GM20431 (cell line): ENCODE results near the gene OTUD7B.
"Not testable (repeated sequence)": the region's sequence is repeated elsewhere in the genome, so short reads cannot be mapped to it uniquely, and the experiment has no call there.

Experiments
- in situ Hi-C: fragments of 300-500 bp; cut with MseI, MboI; formaldehyde crosslinking; loops from one replicate; pipeline ENCODE4 v1.15.0; 2020; ENCODE audit warnings: low sequenced_read_pairs; ENCODE audit not compliant: unreplicated experiment

The OTUD7B gene

GRCh38 chr1:149963358-149963757, 47.2 kb downstream of the OTUD7B start:
- in situ Hi-C loops, result loop anchor here (10.0 kb wide), 1 partner anchor 81 kb away; no protein-coding TSS in a partner anchor

DNA sequence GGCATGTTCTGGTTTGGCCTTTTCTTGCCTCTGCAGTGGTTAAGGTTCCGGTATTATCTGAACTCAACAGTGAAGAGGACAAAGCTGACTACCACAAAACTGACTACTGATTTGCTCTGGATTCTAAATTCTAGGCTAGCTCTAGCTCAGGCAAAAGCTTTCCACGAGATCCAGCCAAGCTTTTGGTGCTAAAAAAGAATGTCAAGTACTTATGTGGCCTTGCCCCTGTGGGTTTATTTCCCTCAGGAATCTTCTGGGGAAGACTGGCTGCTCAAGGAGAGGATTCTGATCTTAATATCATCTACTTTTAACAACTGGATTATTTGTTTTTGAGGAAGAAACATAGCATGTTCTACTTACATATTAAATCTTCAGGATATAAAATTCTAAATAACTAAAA, 47.8 kb downstream of the OTUD7B start:
- in situ Hi-C loops, result loop anchor here (10.0 kb wide), 1 partner anchor 82 kb away; no protein-coding TSS in a partner anchor

DNA sequence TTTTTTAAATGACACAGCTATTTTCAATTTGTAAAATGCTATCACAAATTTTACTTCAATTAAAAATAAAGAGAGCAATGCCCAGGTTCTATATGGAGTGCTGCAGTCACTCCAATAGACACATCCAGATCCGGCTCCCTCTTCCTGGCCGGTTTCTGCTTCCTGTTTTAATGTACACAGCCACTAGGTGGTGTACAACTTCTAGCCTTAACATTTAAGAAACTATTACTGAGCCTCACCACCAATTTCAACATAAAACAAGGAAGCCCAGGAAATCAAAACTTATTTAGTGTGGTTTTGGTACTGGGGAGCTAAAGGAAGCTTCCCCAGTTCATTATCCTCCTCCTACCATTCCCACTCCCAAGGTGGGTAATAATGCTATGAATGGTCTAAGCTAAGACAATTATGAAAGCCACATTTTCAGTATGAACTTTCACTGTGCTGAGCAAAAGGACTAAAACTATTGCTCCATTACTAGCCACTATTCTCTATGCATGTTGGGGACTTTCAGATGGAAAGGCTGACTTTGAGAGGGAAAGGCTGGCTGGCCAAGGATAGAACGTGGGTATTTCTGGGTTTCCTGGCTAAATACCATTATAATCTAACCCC, 48.4 kb downstream of the OTUD7B start:
- in situ Hi-C loops, result loop anchor here (10.0 kb wide), 1 partner anchor 83 kb away; no protein-coding TSS in a partner anchor

- in situ Hi-C loops, result not testable (repeated sequence)
Measured at GRCh38 chr1:149957548-149957947, 53.0 kb downstream of the OTUD7B start.

GRCh38 chr1:149949911-149950310, 60.6 kb downstream of the OTUD7B start:
- in situ Hi-C loops, result loop anchor here (25.0 kb wide), 1 partner anchor 237 kb away; no protein-coding TSS in a partner anchor

GRCh38 chr1:149945206-149945605, 65.3 kb downstream of the OTUD7B start:
- in situ Hi-C loops, result loop anchor here (25.0 kb wide), 1 partner anchor 242 kb away; no protein-coding TSS in a partner anchor

- in situ Hi-C loops, result loop anchor here (25.0 kb wide), 1 partner anchor 244 kb away; no protein-coding TSS in a partner anchor
Measured at GRCh38 chr1:149942885-149943284, 67.6 kb downstream of the OTUD7B start.

DNA sequence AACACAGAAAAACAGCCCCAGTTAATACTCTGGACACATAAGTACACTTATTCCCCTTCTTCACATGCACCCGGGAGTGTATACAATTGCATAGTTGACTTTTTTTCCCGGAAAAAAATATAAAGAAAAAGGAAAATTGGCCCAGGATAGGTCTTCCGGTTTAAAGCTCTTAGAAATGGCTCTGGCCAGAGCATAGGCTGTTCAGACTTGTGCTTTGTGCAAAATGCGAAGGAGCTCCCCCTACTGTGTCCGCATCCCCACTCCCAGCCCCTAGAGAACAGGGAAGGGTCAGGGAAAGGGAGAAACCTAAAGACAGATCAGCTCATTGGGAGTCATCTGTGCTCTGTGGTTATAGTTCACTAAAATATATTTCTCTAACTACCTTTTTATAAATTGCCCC, 68.3 kb downstream of the OTUD7B start:
- in situ Hi-C loops, result loop anchor here (25.0 kb wide), 1 partner anchor 245 kb away; no protein-coding TSS in a partner anchor

- in situ Hi-C loops, result loop anchor here (25.0 kb wide), 1 partner anchor 247 kb away; no protein-coding TSS in a partner anchor
Measured at GRCh38 chr1:149940427-149940826, 70.1 kb downstream of the OTUD7B start.

- in situ Hi-C loops, result loop anchor here (25.0 kb wide), 1 partner anchor 249 kb away; no protein-coding TSS in a partner anchor
Measured at GRCh38 chr1:149938668-149939003, 71.9 kb downstream of the OTUD7B start.

GRCh38 chr1:149937759-149938158, 72.8 kb downstream of the OTUD7B start:
- in situ Hi-C loops, result loop anchor here (25.0 kb wide), 1 partner anchor 250 kb away; no protein-coding TSS in a partner anchor

GRCh38 chr1:149936992-149937705, 73.4 kb downstream of the OTUD7B start:
- in situ Hi-C loops, result loop anchor here (25.0 kb wide), 1 partner anchor 250 kb away; no protein-coding TSS in a partner anchor

DNA sequence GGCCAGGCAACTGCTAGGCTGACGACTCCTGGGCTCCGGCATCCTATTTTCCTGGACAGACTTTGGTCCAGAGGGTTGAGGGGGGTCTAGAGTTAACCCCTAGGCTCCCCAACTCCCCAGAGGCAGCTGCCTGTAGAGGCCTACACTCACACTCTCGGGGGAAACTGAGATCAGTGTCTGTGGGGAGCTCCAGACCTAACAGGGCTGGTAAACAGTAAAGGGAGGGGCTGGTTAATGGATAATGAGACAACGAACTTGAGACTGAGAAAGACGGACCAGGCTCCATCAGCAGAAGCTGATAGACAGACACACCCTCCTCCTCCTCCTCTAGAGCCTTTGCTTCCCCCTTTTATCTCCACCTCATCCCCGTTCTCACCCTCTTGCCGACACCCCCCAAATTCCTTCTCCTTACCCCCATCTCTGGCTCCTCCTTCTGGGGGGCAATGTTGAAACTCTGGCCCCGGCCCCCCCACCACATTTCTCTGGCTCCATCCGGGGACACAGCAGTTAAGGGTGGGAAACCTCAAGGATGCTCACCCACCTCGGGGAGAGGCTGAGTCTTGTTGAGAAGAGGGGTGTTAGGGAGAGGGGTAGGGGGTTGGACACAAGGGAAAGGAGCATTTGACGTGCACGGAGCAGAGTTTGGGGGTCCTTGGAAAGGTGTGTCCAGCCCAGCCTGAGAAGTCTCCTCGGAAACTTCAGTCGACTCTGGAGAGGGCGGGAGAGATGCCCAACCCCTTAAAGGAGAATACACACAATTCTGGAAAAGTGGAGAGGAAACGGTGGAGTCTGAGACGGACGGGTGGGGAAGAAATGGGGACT, 74.1 kb downstream of the OTUD7B start, which contains the start of gene MTMR11:
Gene MTMR11, minus strand, starts transcription at position 710 of the 822 bp plus-strand sequence. Its CDS starts 232 bp downstream, at position 478.
- in situ Hi-C loops, result loop anchor here (25.0 kb wide), 1 partner anchor 251 kb away; no protein-coding TSS in a partner anchor

DNA sequence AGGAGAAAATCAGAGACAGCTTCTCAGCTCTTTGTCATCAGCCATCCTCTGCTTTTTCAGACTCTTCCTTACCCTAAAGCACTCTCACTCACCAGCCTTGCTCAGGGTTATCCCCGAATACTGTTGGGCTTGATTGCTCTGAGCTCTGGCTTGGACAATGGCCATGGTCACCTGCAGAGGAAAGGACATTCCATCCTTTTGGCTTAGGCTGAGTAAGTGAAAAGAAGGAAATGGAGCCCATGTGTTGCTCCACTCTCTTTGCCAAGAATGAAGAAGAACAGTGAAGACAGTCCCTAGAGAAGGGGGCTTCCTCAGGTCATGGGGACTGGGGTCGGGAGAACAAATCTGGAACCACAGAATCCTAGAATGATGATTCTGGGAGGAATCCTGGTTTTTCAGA, 76.2 kb downstream of the OTUD7B start:
- in situ Hi-C loops, result loop anchor here (25.0 kb wide), 1 partner anchor 253 kb away; no protein-coding TSS in a partner anchor

- in situ Hi-C loops, result loop anchor here (25.0 kb wide), 1 partner anchor 254 kb away; no protein-coding TSS in a partner anchor
Measured at GRCh38 chr1:149933208-149933607, 77.3 kb downstream of the OTUD7B start.

DNA sequence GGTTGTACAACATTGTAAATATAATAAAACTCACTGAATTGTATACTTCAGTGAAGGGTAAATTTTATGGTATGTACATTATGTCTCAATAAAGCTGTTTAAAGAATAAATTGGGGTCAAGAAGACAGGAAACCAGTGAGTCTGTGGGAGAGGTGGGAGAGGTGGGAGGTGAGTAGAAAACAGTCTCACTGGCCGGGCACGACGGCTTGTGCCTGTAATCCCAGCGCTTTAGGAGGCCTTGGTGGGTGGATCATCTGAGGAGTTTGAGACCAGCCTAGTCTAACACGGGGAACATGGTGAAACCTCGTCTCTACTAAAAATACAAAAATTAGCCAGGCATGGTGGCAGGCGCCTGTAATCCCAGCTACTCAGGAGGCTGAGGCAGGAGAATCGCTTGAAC, 78.1 kb downstream of the OTUD7B start:
- in situ Hi-C loops, result loop anchor here (25.0 kb wide), 1 partner anchor 255 kb away; no protein-coding TSS in a partner anchor

DNA sequence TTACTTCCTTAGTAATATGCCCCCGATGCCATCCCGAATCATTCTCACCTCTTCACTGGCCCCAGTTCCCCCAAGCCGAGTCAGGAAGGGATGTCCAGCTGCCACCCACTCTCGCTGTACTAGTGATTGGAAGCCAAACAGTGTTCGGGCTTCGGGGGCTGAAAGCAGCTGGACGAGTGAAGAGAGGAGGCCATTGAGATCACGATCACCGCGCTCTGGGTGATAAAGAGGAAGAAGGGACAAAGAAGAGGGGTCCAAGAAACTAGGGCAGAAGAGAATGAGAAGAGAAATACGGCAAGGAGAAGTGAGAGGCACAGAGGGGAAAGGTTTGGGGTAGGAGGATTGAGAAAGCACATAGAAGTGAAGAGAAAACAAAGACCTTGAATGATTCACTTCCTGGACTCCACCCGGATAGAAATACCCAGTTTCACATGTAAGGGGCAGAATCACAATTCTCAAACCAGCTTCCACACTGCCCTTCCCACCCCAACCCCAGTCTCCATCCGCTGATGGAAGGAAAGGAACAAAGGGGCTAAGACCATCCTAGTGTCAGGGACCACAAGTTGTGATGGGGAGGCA, 79.2 kb downstream of the OTUD7B start:
- in situ Hi-C loops, result loop anchor here (25.0 kb wide), 1 partner anchor 256 kb away; no protein-coding TSS in a partner anchor

- in situ Hi-C loops, result loop anchor here (25.0 kb wide), 1 partner anchor 257 kb away; no protein-coding TSS in a partner anchor
Measured at GRCh38 chr1:149929856-149930255, 80.7 kb downstream of the OTUD7B start.

DNA sequence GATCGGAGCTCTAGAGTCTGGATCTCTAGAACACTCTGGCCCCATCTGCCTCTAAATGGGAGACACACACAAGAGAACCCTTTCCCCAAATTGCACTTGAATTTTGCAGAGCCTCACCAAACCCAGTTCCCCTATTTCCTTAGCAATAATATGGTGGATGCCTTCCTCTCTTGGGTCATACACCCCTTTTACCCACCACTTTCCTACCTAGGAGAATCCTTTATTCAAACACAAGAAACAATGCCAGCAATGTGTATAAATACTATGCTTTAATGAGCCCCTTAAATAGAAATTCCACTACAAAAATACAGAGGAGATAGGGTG, 82.2 kb downstream of the OTUD7B start:
- in situ Hi-C loops, result loop anchor here (25.0 kb wide), 1 partner anchor 259 kb away; no protein-coding TSS in a partner anchor
